GM21447 (cell line): ENCODE measurements around the gene PLD1.
A peak's percentile ranks its signal among the peaks of the same experiment; 100 is the strongest.

Source experiments
- ATAC-seq: cut with Tn5 transposase; IDR thresholded peaks from one replicate; pipeline ENCODE4 v1.9.1; 2021; ENCODE audit not compliant: unreplicated experiment

Gene PLD1

GRCh38 chr3:171772427-171773056 lies 37.7 kb downstream of the PLD1 start:
- peak; percentile 49 for ATAC-seq

- no peak for ATAC-seq
These were observed 39.3 kb downstream of the PLD1 start for GRCh38 chr3:171770689-171771620.

- no peak for ATAC-seq
These were observed 40.8 kb downstream of the PLD1 start for GRCh38 chr3:171769461-171769860.

GRCh38 chr3:171768986-171769385 lies 41.3 kb downstream of the PLD1 start:
- ATAC-seq: no peak

GRCh38 chr3:171768281-171768900 lies 41.9 kb downstream of the PLD1 start:
- no peak for ATAC-seq

- ATAC-seq: no peak
These were observed 44.8 kb downstream of the PLD1 start for GRCh38 chr3:171765511-171765887.

GRCh38 chr3:171763392-171763791 lies 46.9 kb downstream of the PLD1 start:
- no peak for ATAC-seq

- ATAC-seq: no peak
These were observed 49.8 kb downstream of the PLD1 start for GRCh38 chr3:171760477-171760876.

GRCh38 chr3:171758109-171758508 lies 52.2 kb downstream of the PLD1 start:
- no peak for ATAC-seq

- ATAC-seq: no peak
These were observed 52.8 kb downstream of the PLD1 start for GRCh38 chr3:171757361-171758034.

- no peak for ATAC-seq
These were observed 54.6 kb downstream of the PLD1 start for GRCh38 chr3:171755656-171756055.

GRCh38 chr3:171755015-171755589 lies 55.2 kb downstream of the PLD1 start:
- no peak for ATAC-seq

GRCh38 chr3:171753665-171754408 lies 56.4 kb downstream of the PLD1 start:
- ATAC-seq: no peak

- ATAC-seq: no peak
These were observed 57.2 kb downstream of the PLD1 start for GRCh38 chr3:171753025-171753472.

- no peak for ATAC-seq
These were observed 58.0 kb downstream of the PLD1 start for GRCh38 chr3:171752329-171752728.

GRCh38 chr3:171749124-171749523 lies 61.2 kb downstream of the PLD1 start:
- ATAC-seq: no peak

- ATAC-seq: no peak
These were observed 62.0 kb downstream of the PLD1 start for GRCh38 chr3:171748064-171748924.

GRCh38 chr3:171747223-171747920 lies 62.9 kb downstream of the PLD1 start:
- ATAC-seq: no peak
